SK-MEL-5 (cell line): ENCODE results near the gene MYBBP1A. TPM values are rescaled to one million over a fixed set of nuclear protein-coding genes. Genes with fewer than 3 reads are reported as not detected.

Source experiments
- DNase-seq: peaks from one replicate; pipeline ENCODE4 v3.0.0-alpha.2; 2016; ENCODE audit warnings: low read depth, low spot score
- in situ Hi-C: cut with HindIII; loops from 2 replicates; pipeline ENCODE4 v1.10.0; 2016; ENCODE audit warnings: low sequenced_read_pairs, high pct_unique_total_duplicates, low pct_unique_long_range_greater_than_20kb
- total RNA-seq: library from RNA; depleted of rRNA; stranded (reverse); fragments of >200 nt; shearing (Covaris generic); gene quantifications from 2 replicates; pipeline ENCODE4 v1.2.3, GENCODE V29; 2014

MYBBP1A gene
- total RNA-seq, 1 experiment from 2014 or later = 65.1 TPM

- in situ Hi-C loops = no loop called here
- DNase-seq = no peak
These were observed 34.9 kb downstream of the MYBBP1A start for GRCh38 chr17:4520060-4520893.

- DNase-seq = no peak
These were observed 35.8 kb downstream of the MYBBP1A start for GRCh38 chr17:4519361-4519788.

GRCh38 chr17:4518901-4519300 is 36.3 kb downstream of the MYBBP1A start:
- in situ Hi-C loops = no loop called here
- no peak for DNase-seq

More at GRCh38 chr17:4519361-4519788, 35.8 kb downstream of the MYBBP1A start:
- in situ Hi-C loops = no loop called here

GRCh38 chr17:4516735-4517134 is 38.4 kb downstream of the MYBBP1A start:
- DNase-seq = no peak
- in situ Hi-C loops = no loop called here

- in situ Hi-C loops = no loop called here
- no peak for DNase-seq
These were observed 39.7 kb downstream of the MYBBP1A start for GRCh38 chr17:4515501-4515900.

- in situ Hi-C loops = no loop called here
These were observed 40.4 kb downstream of the MYBBP1A start for GRCh38 chr17:4514779-4515178.

GRCh38 chr17:4514206-4514605 is 41.0 kb downstream of the MYBBP1A start:
- in situ Hi-C loops = no loop called here
- DNase-seq = no peak

More at GRCh38 chr17:4514779-4515178, 40.4 kb downstream of the MYBBP1A start:
- DNase-seq = no peak

- in situ Hi-C loops = no loop called here
- DNase-seq = no peak
These were observed 41.8 kb downstream of the MYBBP1A start for GRCh38 chr17:4513113-4514032.

- in situ Hi-C loops = no loop called here
- no peak for DNase-seq
These were observed 42.8 kb downstream of the MYBBP1A start for GRCh38 chr17:4512156-4513112.

- no peak for DNase-seq
- in situ Hi-C loops = no loop called here
These were observed 43.8 kb downstream of the MYBBP1A start for GRCh38 chr17:4511199-4511932.

- no peak for DNase-seq
- in situ Hi-C loops = no loop called here
These were observed 44.6 kb downstream of the MYBBP1A start for GRCh38 chr17:4510618-4510941.

- DNase-seq = no peak
- in situ Hi-C loops = no loop called here
These were observed 45.1 kb downstream of the MYBBP1A start for GRCh38 chr17:4509923-4510617.

GRCh38 chr17:4509401-4509800 is 45.8 kb downstream of the MYBBP1A start:
- in situ Hi-C loops = no loop called here
- DNase-seq = no peak

GRCh38 chr17:4508207-4508606 is 47.0 kb downstream of the MYBBP1A start:
- no peak for DNase-seq
- in situ Hi-C loops = no loop called here

- in situ Hi-C loops = no loop called here
- no peak for DNase-seq
These were observed 47.6 kb downstream of the MYBBP1A start for GRCh38 chr17:4507361-4508111.

GRCh38 chr17:4506892-4507291 is 48.3 kb downstream of the MYBBP1A start:
- in situ Hi-C loops = no loop called here
- no peak for DNase-seq
